22Rv1 (cell line): Measurements from ENCODE around the gene CST1.

ENCODE experiments used
- ZFX ChIP-seq: fragments of 450-650 bp; IDR thresholded peaks from 2 replicates; pipeline ENCODE4 v1.6.1; 2017; ENCODE audit warnings: antibody characterized with exemption, borderline replicate concordance
- TF ChIP-seq, protein P1 (sequence below): fragments of 450-650 bp; IDR thresholded peaks from 2 replicates; pipeline ENCODE4 v1.5.1; 2017; ENCODE audit warnings: mild to moderate bottlenecking

DNA sequence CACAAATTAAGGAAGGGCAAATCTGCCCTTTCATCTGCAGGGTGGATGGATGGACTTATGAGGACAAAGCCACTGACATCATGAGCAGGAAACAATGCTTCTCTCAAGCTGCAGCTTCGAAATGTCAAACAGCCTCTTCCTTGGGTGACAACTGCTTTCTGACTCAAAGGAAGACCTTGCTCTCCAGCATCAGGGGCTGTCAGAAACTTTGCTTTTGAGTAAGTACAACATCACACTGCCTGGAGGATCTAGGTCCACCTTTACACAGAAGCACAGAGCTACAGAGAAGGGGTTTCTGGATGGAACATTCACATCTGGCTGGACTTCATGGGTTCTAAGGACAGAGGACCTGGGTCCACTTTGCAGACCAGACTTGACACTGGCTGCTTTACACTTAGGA is 5.9 kb downstream of the CST1 start:
- TF ChIP-seq, protein P1, sequence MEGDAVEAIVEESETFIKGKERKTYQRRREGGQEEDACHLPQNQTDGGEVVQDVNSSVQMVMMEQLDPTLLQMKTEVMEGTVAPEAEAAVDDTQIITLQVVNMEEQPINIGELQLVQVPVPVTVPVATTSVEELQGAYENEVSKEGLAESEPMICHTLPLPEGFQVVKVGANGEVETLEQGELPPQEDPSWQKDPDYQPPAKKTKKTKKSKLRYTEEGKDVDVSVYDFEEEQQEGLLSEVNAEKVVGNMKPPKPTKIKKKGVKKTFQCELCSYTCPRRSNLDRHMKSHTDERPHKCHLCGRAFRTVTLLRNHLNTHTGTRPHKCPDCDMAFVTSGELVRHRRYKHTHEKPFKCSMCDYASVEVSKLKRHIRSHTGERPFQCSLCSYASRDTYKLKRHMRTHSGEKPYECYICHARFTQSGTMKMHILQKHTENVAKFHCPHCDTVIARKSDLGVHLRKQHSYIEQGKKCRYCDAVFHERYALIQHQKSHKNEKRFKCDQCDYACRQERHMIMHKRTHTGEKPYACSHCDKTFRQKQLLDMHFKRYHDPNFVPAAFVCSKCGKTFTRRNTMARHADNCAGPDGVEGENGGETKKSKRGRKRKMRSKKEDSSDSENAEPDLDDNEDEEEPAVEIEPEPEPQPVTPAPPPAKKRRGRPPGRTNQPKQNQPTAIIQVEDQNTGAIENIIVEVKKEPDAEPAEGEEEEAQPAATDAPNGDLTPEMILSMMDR: no peak
- no peak for TF ChIP-seq ZFX
